ENCODE results near the gene CD59. TPM values are rescaled to one million over a fixed set of nuclear protein-coding genes. Genes with fewer than 3 reads are reported as not detected.

Gene CD59
- 200 and 213 TPM in 2 replicates for total RNA-seq

- intact Hi-C loops (cut with micrococcal nuclease), result loop anchor here (1.0 to 10.0 kb wide), 7 partner anchors 36 to 1151 kb away; partner anchors contain the start of genes C11orf91, CAT, CSTF3 and EIF3M
These were observed at the start of gene CD59 for GRCh38 chr11:33736148-33736812. CD59 (minus strand) TSS chr11:33736423; CDS start chr11:33722445, 13,978 bp downstream.

GRCh38 chr11:33785609-33786008 is 49.4 kb upstream of the CD59 start:
- intact Hi-C loops (cut with micrococcal nuclease), result no loop called here

- intact Hi-C loops (cut with micrococcal nuclease), result loop anchor here (10.0 kb wide), 1 partner anchor 765 kb away; the partner anchor contains the start of gene DEPDC7
These were observed 43.8 kb upstream of the CD59 start for GRCh38 chr11:33779849-33780528.

GRCh38 chr11:33778675-33779074 is 42.5 kb upstream of the CD59 start:
- intact Hi-C loops (cut with micrococcal nuclease), result loop anchor here (10.0 kb wide), 1 partner anchor 764 kb away; the partner anchor contains the start of gene DEPDC7

- intact Hi-C loops (cut with micrococcal nuclease), result loop anchor here (10.0 kb wide), 1 partner anchor 763 kb away; the partner anchor contains the start of gene DEPDC7
These were observed 41.7 kb upstream of the CD59 start for GRCh38 chr11:33777906-33778305.

GRCh38 chr11:33775832-33776470 is 39.7 kb upstream of the CD59 start:
- intact Hi-C loops (cut with micrococcal nuclease), result loop anchor here (2.0 to 10.0 kb wide), 3 partner anchors 23 to 761 kb away; partner anchors contain the start of gene DEPDC7

- intact Hi-C loops (cut with micrococcal nuclease), result loop anchor here (2.0 to 10.0 kb wide), 3 partner anchors 23 to 761 kb away; partner anchors contain the start of gene DEPDC7
These were observed 39.2 kb upstream of the CD59 start for GRCh38 chr11:33775467-33775807.

GRCh38 chr11:33774736-33775466 is 38.7 kb upstream of the CD59 start:
- intact Hi-C loops (cut with micrococcal nuclease), result loop anchor here (1.0 to 10.0 kb wide), 14 partner anchors 22 to 1192 kb away; partner anchors contain the start of genes APIP, C11orf91, CAPRIN1 and CAT

- intact Hi-C loops (cut with micrococcal nuclease), result loop anchor here (1.0 to 10.0 kb wide), 14 partner anchors 21 to 1191 kb away; partner anchors contain the start of genes APIP, C11orf91, CAPRIN1 and CAT
These were observed 37.9 kb upstream of the CD59 start, which contains the start of gene FBXO3 for GRCh38 chr11:33773987-33774735. FBXO3 (minus strand) TSS chr11:33774520; CDS start chr11:33774497, 23 bp downstream.

GRCh38 chr11:33773404-33773986 is 37.3 kb upstream of the CD59 start:
- intact Hi-C loops (cut with micrococcal nuclease), result loop anchor here (10.0 kb wide), 1 partner anchor 759 kb away; the partner anchor contains the start of gene DEPDC7

GRCh38 chr11:33772870-33773269 is 36.6 kb upstream of the CD59 start:
- intact Hi-C loops (cut with micrococcal nuclease), result loop anchor here (10.0 kb wide), 1 partner anchor 758 kb away; the partner anchor contains the start of gene DEPDC7

GRCh38 chr11:33772300-33772699 is 36.1 kb upstream of the CD59 start:
- intact Hi-C loops (cut with micrococcal nuclease), result loop anchor here (10.0 kb wide), 1 partner anchor 757 kb away; the partner anchor contains the start of gene DEPDC7

- intact Hi-C loops (cut with micrococcal nuclease), result loop anchor here (10.0 kb wide), 1 partner anchor 755 kb away; the partner anchor contains the start of gene DEPDC7
These were observed 34.0 kb upstream of the CD59 start for GRCh38 chr11:33770236-33770635.

GRCh38 chr11:33769542-33769941 is 33.3 kb upstream of the CD59 start:
- intact Hi-C loops (cut with micrococcal nuclease), result no loop called here

GRCh38 chr11:33767624-33768023 is 31.4 kb upstream of the CD59 start:
- intact Hi-C loops (cut with micrococcal nuclease), result no loop called here

- intact Hi-C loops (cut with micrococcal nuclease), result no loop called here
These were observed 29.9 kb upstream of the CD59 start for GRCh38 chr11:33766085-33766484.

- intact Hi-C loops (cut with micrococcal nuclease), result no loop called here
These were observed 25.2 kb upstream of the CD59 start for GRCh38 chr11:33761471-33761870.

- intact Hi-C loops (cut with micrococcal nuclease), result loop anchor here (2.0 kb wide), 1 partner anchor 21 kb away; the partner anchor contains the start of gene FBXO3
These were observed 17.2 kb upstream of the CD59 start for GRCh38 chr11:33753304-33753967.

- intact Hi-C loops (cut with micrococcal nuclease), result loop anchor here (2.0 kb wide), 1 partner anchor 23 kb away; the partner anchor contains the start of gene FBXO3
These were observed 15.7 kb upstream of the CD59 start for GRCh38 chr11:33751878-33752277.

Measured in T-helper 1 cell treated with Interleukin-12 subunit alpha and Interleukin-12 subunit beta and Interleukin-4 antibody, amounts not matched to agents 30 ng/mL and 1 ng/mL, for 36 hours (primary cell).